H1 (cell line): ENCODE data around the gene NOSIP. TPM values are rescaled to one million over a fixed set of nuclear protein-coding genes. Genes with fewer than 3 reads are reported as not detected.

Experiments
- CTCF ChIA-PET: fragments of 300-600 bp; sonication (Branson Sonifier 250); formaldehyde crosslinking; loops from one replicate; lab custom pipeline; 2021; ENCODE audit not compliant: partially characterized antibody; lab: Charles Lee
- POLR2A ChIA-PET: fragments of 300-600 bp; sonication (Branson Sonifier 250); formaldehyde crosslinking; loops from one replicate; lab custom pipeline; 2021; ENCODE audit warnings: inconsistent platforms; ENCODE audit not compliant: partially characterized antibody; lab: Charles Lee
- DNase-seq, 2 experiments: peaks; one replicate each; pipeline versions ENCODE4 v3.0.0 to v3.0.0-alpha.2; 2010 to 2022; ENCODE audit warnings: low spot score in 2 of 2, low read depth in 1 of 2, mixed read lengths in 1 of 2
- FAIRE-seq: peaks from 2 replicates; lab custom pipeline; 2011; peaks lifted over from hg19 to GRCh38; lab: Jason Lieb, UNC
- H2AFZ ChIP-seq: 2 replicates; pipeline ENCODE4 v1.8.1; 2012; ENCODE audit warnings: low read length, inconsistent platforms
- H2AK5ac ChIP-seq: 2 replicates; pipeline ENCODE4 v1.6.1; 2013; ENCODE audit warnings: low read depth, low read length
- H2BK120ac ChIP-seq: replicated peaks from 2 replicates; pipeline ENCODE3; 2013; ENCODE audit warnings: low read depth, low read length, inconsistent platforms
- H2BK12ac ChIP-seq: 2 replicates; pipeline ENCODE4 v1.6.1; 2013; ENCODE audit warnings: low read depth, low read length
- H2BK15ac ChIP-seq: 2 replicates; pipeline ENCODE4 v1.6.1; 2013; ENCODE audit warnings: low read length
- H2BK20ac ChIP-seq: 2 replicates; pipeline ENCODE4 v1.6.1; 2013; ENCODE audit warnings: low read length
- H2BK5ac ChIP-seq: 2 replicates; pipeline ENCODE4 v1.6.1; 2013; ENCODE audit warnings: low read depth, low read length
- H3K14ac ChIP-seq: 2 replicates; pipeline ENCODE4 v1.6.1; 2013; ENCODE audit warnings: inconsistent platforms; ENCODE audit not compliant: insufficient read length
- H3K18ac ChIP-seq: 2 replicates; pipeline ENCODE4 v1.6.1; 2013; ENCODE audit warnings: low read length; ENCODE audit errors: extremely low read depth
- H3K23ac ChIP-seq: 2 replicates; pipeline ENCODE4 v1.6.1; 2013; ENCODE audit warnings: inconsistent platforms; ENCODE audit not compliant: insufficient read length
- H3K23me2 ChIP-seq: 2 replicates; pipeline ENCODE4 v1.6.1; 2013; ENCODE audit warnings: low read depth, low read length
- H3K27ac ChIP-seq: 2 replicates; pipeline ENCODE4 v1.6.1; 2011; ENCODE audit warnings: low read depth, low read length, inconsistent platforms
- H3K27me3 ChIP-seq, 4 experiments: replicated peaks in 1 of 4; 1 replicate in 1 of 4; 2 replicates in 3 of 4; pipeline versions ENCODE4 v1.6.1 to v1.8.1; 2011 to 2013; ENCODE audit warnings: low read length in 3 of 4, mild to moderate bottlenecking in 3 of 4, inconsistent platforms in 2 of 4, mixed read lengths in 2 of 4, moderate library complexity in 1 of 4; ENCODE audit not compliant: control insufficient read depth in 3 of 4, insufficient read depth in 3 of 4; ENCODE audit errors: extremely low read depth in 1 of 4
- H3K36me3 ChIP-seq, 4 experiments: 2 replicates each; pipeline versions ENCODE4 v1.6.1 to v1.8.1; 2011 to 2013; ENCODE audit warnings: mild to moderate bottlenecking in 4 of 4, low read length in 3 of 4, moderate library complexity in 2 of 4, control low read depth in 1 of 4, inconsistent platforms in 1 of 4; ENCODE audit not compliant: insufficient read depth in 4 of 4, control insufficient read depth in 2 of 4
- H3K4ac ChIP-seq: replicated peaks from 2 replicates; pipeline ENCODE3; 2013; ENCODE audit warnings: low read length, low read depth, mixed read lengths, inconsistent platforms; ENCODE audit not compliant: insufficient read length
- H3K4me1 ChIP-seq, 4 experiments: replicated peaks in 1 of 4; 1 replicate in 1 of 4; 2 replicates in 3 of 4; pipeline versions ENCODE4 v1.6.1 to v1.8.1; 2011 to 2013; ENCODE audit warnings: low read length in 3 of 4, inconsistent platforms in 2 of 4, mixed read lengths in 1 of 4; ENCODE audit not compliant: insufficient read depth in 4 of 4, control insufficient read depth in 3 of 4
- H3K4me2 ChIP-seq, 2 experiments: 2 replicates each; pipeline versions ENCODE4 v1.6.1 to v1.8.1; 2011 to 2013; ENCODE audit warnings: low read depth in 2 of 2, low read length in 2 of 2, control low read depth in 1 of 2, inconsistent platforms in 1 of 2, mild to moderate bottlenecking in 1 of 2; ENCODE audit not compliant: insufficient read depth in 1 of 2
- H3K4me3 ChIP-seq, 4 experiments: fragments of 200-600, 300-600 bp in 1 of 4; sonication (generic), shearing (Covaris generic), sonication (Bioruptor Twin) in 1 of 4; 2 replicates each; pipeline versions ENCODE4 v1.5.1 to v1.8.1; 2011 to 2016; ENCODE audit warnings: low read length in 4 of 4, low read depth in 3 of 4, control low read depth in 2 of 4, inconsistent platforms in 2 of 4, mild to moderate bottlenecking in 2 of 4, mixed read lengths in 1 of 4, moderate library complexity in 1 of 4; ENCODE audit not compliant: insufficient read depth in 2 of 4; ENCODE audit errors: extremely low read depth in 1 of 4
- H3K56ac ChIP-seq: replicated peaks from 2 replicates; pipeline ENCODE3; 2013; ENCODE audit warnings: low read depth, mild to moderate bottlenecking, mixed read lengths, low read length, inconsistent platforms; ENCODE audit not compliant: insufficient read length
- H3K79me1 ChIP-seq: 2 replicates; pipeline ENCODE4 v1.6.1; 2013; ENCODE audit warnings: low read depth, low read length, control low read depth
- H3K79me2 ChIP-seq, 2 experiments: 2 replicates each; pipeline versions ENCODE4 v1.6.1 to v1.8.1; 2012 to 2013; ENCODE audit warnings: low read length in 2 of 2, mild to moderate bottlenecking in 2 of 2, inconsistent platforms in 1 of 2; ENCODE audit not compliant: insufficient read depth in 2 of 2, control insufficient read depth in 1 of 2
- H3K9ac ChIP-seq, 4 experiments: replicated peaks in 1 of 4; 1 replicate in 1 of 4; 2 replicates in 3 of 4; pipeline versions ENCODE4 v1.6.1 to v1.8.1; 2011 to 2013; ENCODE audit warnings: low read depth in 3 of 4, low read length in 3 of 4, control low read depth in 2 of 4, mild to moderate bottlenecking in 2 of 4, moderate library complexity in 2 of 4, inconsistent platforms in 1 of 4; ENCODE audit errors: extremely low read depth in 1 of 4
- H3K9me3 ChIP-seq, 2 experiments: 2 replicates each; pipeline versions ENCODE4 v1.6.1 to v1.8.1; 2012 to 2013; ENCODE audit warnings: mild to moderate bottlenecking in 2 of 2, moderate library complexity in 2 of 2, control low read depth in 1 of 2, inconsistent platforms in 1 of 2, low read depth in 1 of 2, low read length in 1 of 2, mixed read lengths in 1 of 2; ENCODE audit not compliant: insufficient read depth in 2 of 2
- H4K20me1 ChIP-seq, 2 experiments: replicated peaks in 1 of 2; 2 replicates each; pipeline versions ENCODE3 to v1.8.1; 2011 to 2013; ENCODE audit warnings: inconsistent platforms in 2 of 2, low read length in 2 of 2, mild to moderate bottlenecking in 1 of 2; ENCODE audit not compliant: insufficient read depth in 2 of 2, control insufficient read depth in 1 of 2
- H4K5ac ChIP-seq: 2 replicates; pipeline ENCODE4 v1.6.1; 2013; ENCODE audit warnings: low read length, low read depth, mixed read lengths, inconsistent platforms; ENCODE audit not compliant: insufficient read length
- H4K8ac ChIP-seq: 2 replicates; pipeline ENCODE4 v1.8.0; 2013; ENCODE audit warnings: mild to moderate bottlenecking, moderate library complexity, low read length, inconsistent platforms; ENCODE audit not compliant: insufficient read depth; ENCODE audit errors: extremely low read depth
- H4K91ac ChIP-seq: replicated peaks from 2 replicates; pipeline ENCODE3; 2013; ENCODE audit warnings: low read length, mixed read lengths, inconsistent platforms; ENCODE audit not compliant: insufficient read length
- HDAC2 ChIP-seq, 2 experiments: fragments of 300-600 bp in 1 of 2; sonication (generic) in 1 of 2; IDR thresholded peaks; 2 replicates each; pipeline ENCODE4 v1.6.1; 2011 to 2012; ENCODE audit warnings: low read depth in 2 of 2, low read length in 2 of 2, mild to moderate bottlenecking in 2 of 2, moderate library complexity in 2 of 2, borderline replicate concordance in 1 of 2, inconsistent platforms in 1 of 2
- MAFK ChIP-seq: IDR thresholded peaks from 2 replicates; pipeline ENCODE4 v1.6.1; 2012; ENCODE audit warnings: low read depth, mild to moderate bottlenecking, improper control_type of control experiment, low read length
- WGBS, 2 experiments: shearing (Covaris generic) in 1 of 2; methylation state at CpG; one replicate each; pipeline versions ENCODE4 v1.1.6 to v1.1.7; 2013 to 2015; ENCODE audit warnings: low lambda C conversion rate in 2 of 2, mixed read lengths in 2 of 2, inconsistent platforms in 1 of 2, low coverage in 1 of 2, missing lambda C conversion rate in 1 of 2; ENCODE audit not compliant: insufficient replicate concordance in 2 of 2, insufficient coverage in 1 of 2, insufficient read length in 1 of 2; ENCODE audit errors: extremely low coverage in 1 of 2, missing lambda C conversion rate in 1 of 2; 5-methylcytosine and 5-hydroxymethylcytosine counted together
- polyA plus RNA-seq, 7 experiments: library from polyadenylated mRNA; depleted of rRNA in 3 of 7; stranded (reverse) in 5 of 7; unstranded in 2 of 7; fragments of >200 nt in 5 of 7; fragments of 200-250 nt in 2 of 7; gene quantifications; 1 replicate in 5 of 7; 2 replicates in 1 of 7; 4 replicates in 1 of 7; pipeline versions ENCODE4 v1.2.1 to v1.2.3, GENCODE V29; 2011 to 2013; ENCODE audit warnings: missing spikeins in 2 of 7, mixed read lengths in 2 of 7
- total RNA-seq: library from RNA; stranded (reverse); fragmentation: NEBNext Ultra II Directional; extraction: Animal tissue kit (Norgen Biotek cat#: 25700); gene quantifications from 2 replicates; pipeline ENCODE4 v1.2.1, GENCODE V29; 2021

The NOSIP gene
- total and polyA plus RNA-seq, 2 of the 8 experiments (the other 6 are each of a cell fraction or from before 2014, with no cell fraction given), result 85.1 to 192 TPM

DNA sequence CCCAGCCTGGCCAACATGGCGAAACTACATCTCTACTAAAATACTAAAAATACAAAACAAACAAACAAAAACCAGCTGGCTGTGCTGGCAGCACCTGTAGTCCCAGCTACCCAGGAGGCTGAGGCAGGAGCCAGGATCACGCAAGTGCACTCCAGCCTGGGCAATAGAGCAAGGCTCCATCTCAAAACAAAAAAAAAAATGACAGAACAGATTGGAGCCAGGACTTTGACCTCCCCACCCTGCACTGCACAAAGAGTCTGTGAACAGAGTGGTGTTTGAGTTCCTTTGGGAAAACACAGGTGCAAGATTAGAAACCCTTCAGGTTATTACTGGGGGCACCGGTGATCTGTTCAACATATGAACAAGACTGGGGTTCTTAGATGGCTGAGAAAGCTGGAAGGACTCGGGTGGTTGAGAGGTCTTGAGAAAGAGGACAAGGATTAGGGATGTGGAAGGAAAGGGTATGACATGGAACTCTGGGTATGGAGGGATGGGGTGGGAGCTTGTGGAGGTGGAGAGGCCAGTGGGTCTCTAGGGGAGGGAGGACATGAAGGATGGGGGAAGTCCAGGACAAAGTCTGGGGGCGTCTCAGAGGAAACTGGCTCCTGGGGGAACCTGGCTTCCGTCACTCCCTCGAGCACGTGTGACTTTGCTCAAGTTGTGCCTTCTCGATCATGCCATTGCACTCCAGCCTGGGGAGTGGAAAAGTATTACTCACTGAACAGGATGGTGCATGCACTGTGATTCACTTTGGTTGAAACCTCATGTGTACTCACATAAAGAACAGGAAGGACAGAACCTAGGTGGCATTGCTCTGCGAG is 26.7 kb downstream of the NOSIP start:
- no peaks in the 10 kb centered on the region; a peak in 2 of 7 replicates for H3K27me3 ChIP-seq
- H2BK15ac ChIP-seq, result no peak overlapping the region
- H3K23me2 ChIP-seq, result peaks cover 6% of the 10 kb centered on the region
- H3K4ac ChIP-seq, result no peak overlapping the region
- peaks cover 0 to 8% of the 10 kb centered on the region in 2 experiments for H4K20me1 ChIP-seq
- no peak overlapping the region; the same call in 1 of the 2 replicates for H2BK5ac ChIP-seq
- H3K27ac ChIP-seq, result no peak overlapping the region; the same call in 1 of the 2 replicates
- no peak overlapping the region for H2BK120ac ChIP-seq
- peaks cover 0 to 19% (median 8%) of the 10 kb centered on the region in 4 experiments; a peak in 5 of 8 replicates for H3K36me3 ChIP-seq
- POLR2A ChIA-PET, result interaction anchor here (0.5 to 4.1 kb wide), 9 partner anchors 13 to 89 kb away, joined by 3 to 17 read pairs (median 4); partner anchors contain the start of genes NOSIP, PRRG2 and RCN3
- peaks cover 5 to 17% (median 10%) of the 10 kb centered on the region in 4 experiments for H3K4me1 ChIP-seq
- H3K9me3 ChIP-seq, result no peaks in the 10 kb centered on the region
- no peak for DNase-seq
- no peak overlapping the region for H4K91ac ChIP-seq
- H2BK12ac ChIP-seq, result no peak overlapping the region
- H2BK20ac ChIP-seq, result no peak overlapping the region
- FAIRE-seq, result no peak
- H4K5ac ChIP-seq, result no peak overlapping the region
- H3K4me2 ChIP-seq, result no peak overlapping the region; a peak in 1 of 4 replicates
- no peaks in the 10 kb centered on the region for H3K79me2 ChIP-seq
- no peak overlapping the region for H2AK5ac ChIP-seq
- CTCF ChIA-PET, result interaction anchor here (0.6 to 18.1 kb wide), 10 partner anchors 8 to 79 kb away, joined by 3 to 240 read pairs (median 4); no protein-coding TSS in a partner anchor
- H3K23ac ChIP-seq, result no peak overlapping the region
- no peak overlapping the region for H2AFZ ChIP-seq
- no peak overlapping the region for H3K14ac ChIP-seq
- H4K8ac ChIP-seq, result no peak overlapping the region
- H3K4me3 ChIP-seq, result no peak overlapping the region
- H3K9ac ChIP-seq, result no peak overlapping the region
- no peak overlapping the region for H3K56ac ChIP-seq
- H3K18ac ChIP-seq, result no peak overlapping the region
- no peaks in the 10 kb centered on the region; the same call in 1 of the 2 replicates for H3K79me1 ChIP-seq
- WGBS, 2 experiments, result 97% methylated on average over 9 of the region's 10 CpGs; no CpG with 5 or more reads in 1 of the 2 experiments
- no peak for TF ChIP-seq HDAC2 (IDR thresholded peaks at IDR 0.05; ENCODE audit: borderline replicate concordance in 1 of 2, low read depth in 2 of 2, low read length in 2 of 2)
- no peak for TF ChIP-seq MAFK
